Neural cell (in vitro differentiated cells): Measurements from ENCODE around the gene ATXN10. TPM values are rescaled to one million over a fixed set of nuclear protein-coding genes. Genes with fewer than 3 reads are reported as not detected.
A peak's percentile ranks its signal among the peaks of the same experiment; 100 is the strongest.
"Not testable (repeated sequence)": the region's sequence is repeated elsewhere in the genome, so short reads cannot be mapped to it uniquely, and the experiment has no call there.

ENCODE experiments used
- H2AFZ ChIP-seq: fragments of 200-600, 300-800 bp; sonication (generic), shearing (Covaris generic); 2 replicates; pipeline ENCODE4 v1.6.0; 2014; ENCODE audit warnings: low read depth, mild to moderate bottlenecking, antibody characterized with exemption, low read length, moderate library complexity
- H3F3A ChIP-seq: fragments of 200-600 bp; shearing (Covaris generic); 2 replicates; pipeline ENCODE4 v1.6.1; 2016; ENCODE audit warnings: mild to moderate bottlenecking, moderate library complexity, mixed read lengths, antibody characterized with exemption, low read length; ENCODE audit not compliant: insufficient read depth, poor library complexity, severe bottlenecking
- H3K27ac ChIP-seq: fragments of 200-600, 300-800 bp; sonication (generic), shearing (Covaris generic); 2 replicates; pipeline ENCODE4 v1.5.1; 2014; ENCODE audit warnings: mild to moderate bottlenecking, low read length, moderate library complexity
- H3K27me3 ChIP-seq: fragments of 300-800, 200-600 bp; sonication (generic), shearing (Covaris generic); 2 replicates; pipeline ENCODE4 v1.6.0; 2014; ENCODE audit warnings: mild to moderate bottlenecking, low read depth, low read length, moderate library complexity; ENCODE audit not compliant: insufficient read depth
- H3K36me3 ChIP-seq: fragments of 300-800, 200-600 bp; sonication (generic), shearing (Covaris generic); 2 replicates; pipeline ENCODE4 v1.5.1; 2014; ENCODE audit warnings: mild to moderate bottlenecking, antibody characterized with exemption, low read length, moderate library complexity; ENCODE audit not compliant: insufficient read depth
- H3K4me2 ChIP-seq: fragments of 300-800, 200-600 bp; sonication (generic), shearing (Covaris generic); 2 replicates; pipeline ENCODE4 v1.6.0; 2014; ENCODE audit warnings: mild to moderate bottlenecking, low read length
- H3K4me3 ChIP-seq: fragments of 300-800, 200-600 bp; sonication (generic), shearing (Covaris generic); 2 replicates; pipeline ENCODE4 v1.5.1; 2014; ENCODE audit warnings: mild to moderate bottlenecking, low read length, moderate library complexity
- H3K79me2 ChIP-seq: fragments of 200-600 bp; shearing (Covaris generic); replicated peaks from 2 replicates; pipeline ENCODE4 v1.6.0; 2014; ENCODE audit warnings: mild to moderate bottlenecking, low read length, moderate library complexity; ENCODE audit not compliant: insufficient read depth
- H3K9ac ChIP-seq: fragments of 300-800, 200-600 bp; sonication (generic), shearing (Covaris generic); 2 replicates; pipeline ENCODE4 v1.6.1; 2016; ENCODE audit warnings: mild to moderate bottlenecking, low read length, mixed read lengths
- H3K9me2 ChIP-seq: fragments of 200-600 bp; shearing (Covaris generic); 2 replicates; pipeline ENCODE4 v1.6.1; 2016; ENCODE audit warnings: mild to moderate bottlenecking, low read length, mixed read lengths; ENCODE audit not compliant: insufficient read depth
- H3K9me3 ChIP-seq: fragments of 200-600, 300-800 bp; sonication (generic), shearing (Covaris generic); 2 replicates; pipeline ENCODE4 v1.6.1; 2016; ENCODE audit warnings: mild to moderate bottlenecking, mixed run types, low read length, moderate library complexity, mixed read lengths
- H4K20me1 ChIP-seq: fragments of 200-600 bp; shearing (Covaris generic); 2 replicates; pipeline ENCODE4 v1.6.1; 2016; ENCODE audit warnings: mild to moderate bottlenecking, mixed run types; ENCODE audit not compliant: insufficient read depth
- CTCF ChIP-seq: fragments of 450-650 bp; IDR thresholded peaks from 2 replicates; pipeline ENCODE4 v1.5.1; 2014; ENCODE audit warnings: antibody characterized with exemption, mild to moderate bottlenecking, moderate library complexity; ENCODE audit not compliant: poor library complexity, severe bottlenecking
- EP300 ChIP-seq: fragments of 450-650 bp; conservative IDR thresholded peaks from 2 replicates; pipeline ENCODE4 v1.6.1; 2014; ENCODE audit warnings: antibody characterized with exemption, mild to moderate bottlenecking, moderate library complexity; ENCODE audit not compliant: poor library complexity, severe bottlenecking
- EZH2 ChIP-seq: fragments of 200-600, 300-800 bp; shearing (Covaris generic), sonication (generic); IDR thresholded peaks from 2 replicates; pipeline ENCODE4 v1.6.1; 2014; ENCODE audit warnings: antibody characterized with exemption, low read length, borderline replicate concordance, mild to moderate bottlenecking; ENCODE audit not compliant: insufficient read depth, poor library complexity, severe bottlenecking
- MXI1 ChIP-seq: fragments of 450-650 bp; conservative IDR thresholded peaks from 2 replicates; pipeline ENCODE4 v1.6.1; 2014; ENCODE audit warnings: antibody characterized with exemption, mild to moderate bottlenecking; ENCODE audit not compliant: poor library complexity, severe bottlenecking
- POLR2AphosphoS5 ChIP-seq: IDR thresholded peaks from 2 replicates; pipeline ENCODE4 v1.6.1; 2012
- RAD21 ChIP-seq: fragments of 450-650 bp; conservative IDR thresholded peaks from 2 replicates; pipeline ENCODE4 v1.6.1; 2014; ENCODE audit warnings: antibody characterized with exemption, mild to moderate bottlenecking, moderate library complexity
- REST ChIP-seq: IDR thresholded peaks from 2 replicates; pipeline ENCODE4 v1.6.1; 2012; ENCODE audit warnings: borderline replicate concordance
- SMC3 ChIP-seq: fragments of 450-650 bp; conservative IDR thresholded peaks from 2 replicates; pipeline ENCODE4 v1.6.1; 2014; ENCODE audit warnings: antibody characterized with exemption, mild to moderate bottlenecking, moderate library complexity; ENCODE audit not compliant: poor library complexity
- TAF1 ChIP-seq: IDR thresholded peaks from 2 replicates; pipeline ENCODE4 v1.6.1; 2012; ENCODE audit warnings: low read depth
- polyA plus RNA-seq: library from polyadenylated mRNA; depleted of rRNA; stranded (reverse); fragments of >200 nt; gene quantifications from 2 replicates; pipeline ENCODE4 v1.2.3, GENCODE V29; 2014

The ATXN10 gene
- polyA plus RNA-seq, 1 donor from 2014 or later = 321 TPM

- Histone ChIP-seq H3K4me3 (no peak overlapping the region), H3K27ac (no peak overlapping the region), H3K36me3 (no peaks in the 10 kb centered on the region), H3K9me2 (no peaks in the 10 kb centered on the region), H2AFZ (no peak overlapping the region), H4K20me1 (no peaks in the 10 kb centered on the region), H3K27me3 (no peaks in the 10 kb centered on the region), H3F3A (no peaks in the 10 kb centered on the region), H3K9ac (no peak overlapping the region), H3K79me2 (no peaks in the 10 kb centered on the region), H3K9me3 (no peaks in the 10 kb centered on the region), H3K4me2 (no peak overlapping the region)
- TF ChIP-seq EZH2 (no peak), TAF1 (no peak), EP300 (no peak), POLR2AphosphoS5 (no peak), SMC3 (no peak), REST (no peak), RAD21 (no peak), CTCF (no peak), MXI1 (no peak)
These were observed 7.4 kb upstream of the ATXN10 start for GRCh38 chr22:45664136-45664646.

- H3K9me3 ChIP-seq = no peaks in the 10 kb centered on the region
- no peaks in the 10 kb centered on the region for H3K9me2 ChIP-seq
- no peak overlapping the region for H3K27ac ChIP-seq
- TF ChIP-seq EP300 (no peak), SMC3 (no peak), REST (no peak)
- no peaks in the 10 kb centered on the region for H3K36me3 ChIP-seq
- H3K27me3 ChIP-seq = no peaks in the 10 kb centered on the region
- H3K9ac ChIP-seq = no peak overlapping the region
- H3K4me2 ChIP-seq = no peak overlapping the region
- H3K79me2 ChIP-seq = peaks cover 7% of the 10 kb centered on the region
- H4K20me1 ChIP-seq = no peaks in the 10 kb centered on the region
- no peak overlapping the region for H3K4me3 ChIP-seq
- H2AFZ ChIP-seq = no peak overlapping the region
- H3F3A ChIP-seq = no peaks in the 10 kb centered on the region
These were observed 4.1 kb upstream of the ATXN10 start for GRCh38 chr22:45667486-45667885.

GRCh38 chr22:45670363-45670762, 1.3 kb upstream of the ATXN10 start:
- H2AFZ ChIP-seq = not testable (repeated sequence)
- Histone ChIP-seq H3K4me3 (peak overlapping the region; percentile 94), H3K27ac (peak overlapping the region; percentile 91)

More at GRCh38 chr22:45670363-45670762, 1.3 kb upstream of the ATXN10 start:
- H3K27me3 ChIP-seq, H3K9me2 ChIP-seq, H3K4me2 ChIP-seq, H3F3A ChIP-seq, H3K36me3 ChIP-seq, H4K20me1 ChIP-seq, H3K9me3 ChIP-seq: not testable (repeated sequence)
- Histone ChIP-seq H3K9ac (peak overlapping the region; percentile 92), H3K79me2 (peaks cover 35% of the 10 kb centered on the region)
